Ascending aorta (tissue), 2 donors: ENCODE measurements around the gene SLC35F3. TPM values are rescaled to one million over a fixed set of nuclear protein-coding genes. Genes with fewer than 3 reads are reported as not detected.

Source experiments
- DNase-seq, 2 donors: peaks; one replicate each; pipeline ENCODE4 v3.0.0-alpha.2; 2019; ENCODE audit warnings: low spot score in 2 of 2
- H3K27ac ChIP-seq, 2 donors: fragments of 200-600 bp; sonication (generic); one replicate each; pipeline ENCODE4 v1.5.1; 2016 to 2017; ENCODE audit warnings: mild to moderate bottlenecking in 1 of 2
- H3K27me3 ChIP-seq: fragments of 200-600 bp; sonication (generic); one replicate; pipeline ENCODE4 v1.5.1; 2017
- H3K36me3 ChIP-seq, 2 donors: fragments of 200-600 bp; sonication (generic); one replicate each; pipeline ENCODE4 v1.5.1; 2016
- H3K4me1 ChIP-seq, 2 donors: fragments of 200-600 bp; sonication (generic); one replicate each; pipeline ENCODE4 v1.5.1; 2016 to 2017; ENCODE audit warnings: mild to moderate bottlenecking in 1 of 2
- H3K4me3 ChIP-seq, 2 donors: fragments of 200-600 bp; sonication (generic); one replicate each; pipeline ENCODE4 v1.5.1; 2016 to 2017; ENCODE audit warnings: mild to moderate bottlenecking in 1 of 2
- H3K9me3 ChIP-seq, 2 donors: fragments of 200-600 bp; sonication (generic); one replicate each; pipeline ENCODE4 v1.5.1; 2016
- CTCF ChIP-seq, 3 experiments: fragments of 200-600 bp in 2 of 3; fragments of 450-650 bp in 1 of 3; sonication (generic) in 2 of 3; IDR thresholded peaks; one replicate each; pipeline ENCODE4 v1.5.1; 2016 to 2019; ENCODE audit warnings: antibody characterized with exemption in 3 of 3, mild to moderate bottlenecking in 1 of 3, moderate library complexity in 1 of 3
- intact Hi-C: fragments of 100-400 bp; cut with DNase I; formaldehyde crosslinking; loops from one replicate; pipeline ENCODE4 v1.15.1; 2023
- total RNA-seq: library from RNA; depleted of rRNA; stranded (reverse); fragments of >200 nt; gene quantifications from one replicate; pipeline ENCODE4 v1.1.0, GENCODE V29; 2016

Gene SLC35F3
- total RNA-seq, 1 donor from 2014 or later = 1.4 TPM

- TF ChIP-seq CTCF (IDR thresholded peaks at IDR 0.05) = no peak
- Histone ChIP-seq H3K4me1 (no peaks in the 10 kb centered on the region), H3K9me3 (no peaks in the 10 kb centered on the region), H3K27me3 (no peaks in the 10 kb centered on the region), H3K27ac (no peak overlapping the region), H3K36me3 (no peaks in the 10 kb centered on the region), H3K4me3 (no peak overlapping the region)
- no peak for DNase-seq
- intact Hi-C loops = no loop called here
Measured at GRCh38 chr1:234279021-234279420, 374.5 kb downstream of the SLC35F3 start.

- intact Hi-C loops = no loop called here
- Histone ChIP-seq H3K36me3 (no peaks in the 10 kb centered on the region), H3K27me3 (no peaks in the 10 kb centered on the region), H3K4me3 (no peak overlapping the region), H3K4me1 (no peaks in the 10 kb centered on the region), H3K27ac (no peak overlapping the region), H3K9me3 (no peaks in the 10 kb centered on the region)
- DNase-seq = no peak
- TF ChIP-seq CTCF (IDR thresholded peaks at IDR 0.05) = no peak
Measured at GRCh38 chr1:234280500-234280899, 376.0 kb downstream of the SLC35F3 start.

GRCh38 chr1:234281826-234282489, 377.5 kb downstream of the SLC35F3 start:
- intact Hi-C loops = no loop called here
- no peaks in the 10 kb centered on the region for H3K4me1 ChIP-seq
- H3K9me3 ChIP-seq = no peaks in the 10 kb centered on the region
- no peak for TF ChIP-seq CTCF (IDR thresholded peaks at IDR 0.05)
- H3K27ac ChIP-seq = no peak overlapping the region
- H3K27me3 ChIP-seq = no peaks in the 10 kb centered on the region
- no peak overlapping the region for H3K4me3 ChIP-seq
- no peaks in the 10 kb centered on the region for H3K36me3 ChIP-seq
- no peak for DNase-seq

- no peak for DNase-seq
- TF ChIP-seq CTCF (IDR thresholded peaks at IDR 0.05) = no peak
- no peaks in the 10 kb centered on the region for H3K4me1 ChIP-seq
- H3K9me3 ChIP-seq = no peaks in the 10 kb centered on the region
- H3K27me3 ChIP-seq = no peaks in the 10 kb centered on the region
- intact Hi-C loops = no loop called here
- H3K36me3 ChIP-seq = no peaks in the 10 kb centered on the region
- no peak overlapping the region for H3K4me3 ChIP-seq
- H3K27ac ChIP-seq = no peak overlapping the region
Measured at GRCh38 chr1:234286206-234286605, 381.7 kb downstream of the SLC35F3 start.

GRCh38 chr1:234288946-234289345, 384.5 kb downstream of the SLC35F3 start:
- Histone ChIP-seq H3K4me3 (no peak overlapping the region), H3K4me1 (no peaks in the 10 kb centered on the region), H3K27me3 (no peaks in the 10 kb centered on the region), H3K9me3 (no peaks in the 10 kb centered on the region), H3K36me3 (no peaks in the 10 kb centered on the region), H3K27ac (no peak overlapping the region)
- TF ChIP-seq CTCF (IDR thresholded peaks at IDR 0.05) = no peak
- intact Hi-C loops = no loop called here
- no peak for DNase-seq
